GM18517 (cell line): ENCODE measurements around the gene CACNA2D1.
"Not testable (repeated sequence)": the region's sequence is repeated elsewhere in the genome, so short reads cannot be mapped to it uniquely, and the experiment has no call there.

Experiments
- ATAC-seq: cut with Tn5 transposase; IDR thresholded peaks from one replicate; pipeline ENCODE4 v1.9.1; 2021; ENCODE audit warnings: mild to moderate bottlenecking, moderate library complexity; ENCODE audit not compliant: unreplicated experiment

Gene CACNA2D1

DNA sequence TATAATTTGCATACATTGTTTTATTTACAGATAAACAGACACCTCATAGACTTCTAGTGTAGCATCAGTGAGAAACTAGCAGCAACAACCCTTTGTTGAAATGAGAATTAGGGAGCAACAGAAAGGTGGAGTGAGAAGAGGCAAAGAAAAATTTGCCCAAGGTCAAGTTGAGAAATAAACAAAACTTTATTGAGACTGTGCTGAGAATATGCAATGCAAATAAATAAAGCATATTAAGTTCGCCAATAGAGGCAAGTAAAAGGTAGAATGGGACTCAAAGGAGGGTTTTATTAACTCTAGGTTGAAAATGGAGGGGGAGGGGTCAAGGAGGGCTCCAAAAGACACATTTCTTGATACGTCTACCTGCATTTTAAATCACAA lies 49.7 kb downstream of the CACNA2D1 start:
- ATAC-seq, result no peak

DNA sequence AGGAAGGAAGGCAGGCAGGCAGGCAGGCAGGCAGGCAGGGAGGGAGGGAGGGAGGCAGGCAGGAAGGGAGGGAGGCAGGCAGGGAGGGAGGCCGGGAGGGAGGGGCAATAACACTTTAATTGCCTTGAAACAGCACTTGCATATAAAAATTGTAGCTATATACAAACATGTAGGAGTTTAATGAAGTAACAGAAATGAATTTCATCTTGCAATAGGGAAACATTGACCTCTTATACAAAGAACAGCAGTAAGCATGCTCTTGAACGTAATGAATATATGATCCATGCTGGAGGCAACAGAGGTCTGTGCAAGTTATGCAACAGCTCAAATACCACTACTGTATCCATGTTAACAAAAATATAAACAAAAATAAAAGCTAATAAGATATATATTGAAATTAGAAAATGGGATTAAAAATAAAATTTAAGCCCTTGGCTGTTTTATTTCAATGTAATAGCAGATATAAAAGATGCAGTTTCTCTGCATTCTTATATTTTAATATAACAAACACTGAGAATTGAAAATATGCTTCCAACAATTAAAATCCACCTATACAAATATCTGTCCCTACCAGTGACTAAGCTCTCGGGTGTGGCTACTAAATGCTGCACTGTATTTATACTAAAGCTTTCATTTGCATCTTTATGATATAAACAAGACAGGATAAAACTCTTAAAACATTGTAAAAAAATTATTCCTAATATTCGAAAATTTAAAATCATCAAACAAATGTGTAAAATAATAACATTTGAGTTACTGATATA lies 50.3 kb downstream of the CACNA2D1 start:
- ATAC-seq, result no peak

DNA sequence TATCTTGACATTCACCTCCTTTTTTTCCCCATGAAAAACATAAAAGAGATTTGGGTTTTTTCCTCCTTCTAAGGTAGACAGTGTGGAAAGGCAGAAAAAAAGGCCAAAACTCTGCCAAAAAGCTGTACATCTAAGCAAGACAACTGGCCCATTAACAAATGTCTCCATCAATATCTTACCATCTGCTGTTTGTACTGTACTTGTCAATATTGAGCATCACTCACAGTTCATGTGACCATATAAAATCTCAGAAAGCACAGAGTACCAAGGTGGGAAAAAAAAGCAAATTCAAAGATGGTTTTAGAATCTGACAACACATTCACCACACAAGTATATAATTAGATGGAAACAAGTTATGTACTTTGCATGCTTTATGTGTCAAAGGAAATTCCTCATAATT lies 52.6 kb downstream of the CACNA2D1 start:
- no peak for ATAC-seq

DNA sequence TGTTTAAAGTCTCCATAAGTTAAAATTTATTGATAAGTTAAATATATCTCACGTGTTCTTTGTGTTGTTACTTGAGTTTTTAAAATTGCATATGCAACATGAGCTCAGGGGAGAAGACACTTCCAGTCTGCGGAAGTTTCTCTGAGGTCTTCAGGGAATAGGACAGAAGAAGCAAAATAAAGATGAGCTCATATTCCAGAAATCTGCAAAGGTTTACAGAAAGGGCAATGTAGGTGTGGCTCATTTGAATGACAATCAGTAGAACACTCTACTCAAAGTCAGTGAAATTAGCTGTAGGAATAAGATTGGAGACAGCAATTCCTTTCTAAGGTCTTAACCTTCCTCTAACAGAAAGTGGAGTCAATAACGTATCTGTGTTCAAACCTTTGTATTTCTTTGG lies 53.7 kb downstream of the CACNA2D1 start:
- no peak for ATAC-seq

DNA sequence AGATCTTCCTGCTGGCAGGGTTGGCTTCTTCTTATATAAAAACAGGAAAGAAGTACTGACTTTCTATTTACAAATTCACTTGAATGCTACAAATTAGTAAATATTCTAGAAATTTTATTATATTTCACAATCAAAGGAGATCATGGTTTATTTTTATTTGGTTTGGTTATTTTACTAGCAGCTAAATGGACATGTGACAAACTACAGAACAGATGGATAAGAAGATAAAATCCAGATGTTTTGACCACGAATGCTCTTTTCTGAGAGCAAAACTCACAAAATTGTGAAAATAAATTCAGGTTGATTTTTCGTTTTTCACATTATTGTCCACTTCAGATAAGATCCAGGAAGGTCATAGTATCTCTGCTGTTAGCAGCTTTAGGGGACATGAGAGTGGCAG lies 55.4 kb downstream of the CACNA2D1 start:
- ATAC-seq, result no peak

DNA sequence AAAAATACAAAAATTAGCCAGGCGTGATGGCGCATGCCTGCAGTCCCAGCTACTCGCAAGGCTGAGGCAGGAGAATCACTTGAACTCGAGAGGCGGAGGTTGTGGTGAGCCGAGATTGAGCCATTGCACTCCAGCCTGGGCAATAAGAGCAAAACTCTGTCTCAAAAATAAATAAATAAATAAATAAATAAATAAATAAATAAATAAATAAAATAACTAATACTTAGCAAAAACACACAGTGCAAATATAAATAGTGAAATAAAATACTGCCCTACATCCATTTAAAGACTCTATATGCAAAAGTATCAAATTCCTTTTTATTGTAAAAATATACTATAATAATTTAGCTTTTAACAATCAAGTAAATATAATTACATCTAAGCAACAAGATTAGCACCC lies 57.0 kb downstream of the CACNA2D1 start:
- ATAC-seq, result not testable (repeated sequence)

DNA sequence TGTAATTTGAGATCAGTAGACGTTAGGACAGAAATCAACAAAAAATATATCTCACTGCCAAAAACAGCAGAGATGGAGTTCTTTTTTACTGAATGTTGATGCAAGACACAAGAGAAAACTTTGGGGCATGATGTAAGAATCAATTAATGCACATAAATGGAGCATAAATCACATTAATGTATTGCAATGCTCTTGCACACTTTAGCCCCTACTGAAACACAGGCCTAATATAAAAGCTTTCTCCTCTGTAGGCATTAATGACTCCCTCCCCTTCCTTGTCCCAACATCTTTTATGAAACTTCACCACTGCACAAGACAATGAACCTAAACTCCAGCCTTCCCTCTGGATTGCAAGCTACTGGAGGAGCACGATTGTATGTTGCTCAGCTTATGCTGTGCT lies 58.8 kb downstream of the CACNA2D1 start:
- ATAC-seq, result no peak

DNA sequence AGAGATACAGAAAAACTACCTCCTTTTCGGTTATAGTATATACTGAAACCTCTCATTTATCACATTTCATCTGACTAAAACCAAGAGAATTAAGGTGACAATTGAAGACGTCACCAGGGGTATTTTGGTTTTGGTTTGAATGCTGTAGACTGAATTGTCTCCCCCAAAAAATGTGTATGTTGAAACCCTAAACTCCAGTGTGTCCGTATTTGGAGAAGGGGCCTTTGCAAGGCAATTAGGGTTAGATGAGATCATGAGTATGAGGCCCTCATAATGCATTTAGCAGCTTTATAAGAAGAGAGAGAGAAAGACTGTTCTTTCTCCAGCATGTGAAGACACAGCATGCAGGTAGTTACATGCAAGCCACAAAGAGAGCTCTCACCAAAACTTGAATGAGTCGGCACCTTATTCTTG lies 59.5 kb downstream of the CACNA2D1 start:
- ATAC-seq, result no peak

DNA sequence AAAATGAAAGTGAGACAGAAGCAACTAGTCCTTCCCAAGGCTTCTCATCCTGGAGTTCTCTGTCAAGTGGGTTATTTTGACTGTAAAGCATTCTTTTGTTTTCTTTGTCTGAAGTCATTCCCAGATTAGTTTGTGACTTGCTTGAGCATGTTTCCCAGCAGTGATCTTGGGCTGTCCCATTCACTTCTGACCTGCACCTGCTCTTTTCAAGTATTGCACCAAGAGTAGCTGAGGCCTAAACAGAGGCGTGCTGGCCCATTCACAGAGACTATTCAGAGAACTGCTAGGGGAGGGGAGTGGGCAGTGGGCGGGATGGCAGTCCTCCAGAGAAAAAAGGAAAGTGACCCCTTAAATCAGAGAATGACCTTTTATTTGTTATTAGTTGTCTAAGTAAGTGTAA lies 61.3 kb downstream of the CACNA2D1 start:
- no peak for ATAC-seq

DNA sequence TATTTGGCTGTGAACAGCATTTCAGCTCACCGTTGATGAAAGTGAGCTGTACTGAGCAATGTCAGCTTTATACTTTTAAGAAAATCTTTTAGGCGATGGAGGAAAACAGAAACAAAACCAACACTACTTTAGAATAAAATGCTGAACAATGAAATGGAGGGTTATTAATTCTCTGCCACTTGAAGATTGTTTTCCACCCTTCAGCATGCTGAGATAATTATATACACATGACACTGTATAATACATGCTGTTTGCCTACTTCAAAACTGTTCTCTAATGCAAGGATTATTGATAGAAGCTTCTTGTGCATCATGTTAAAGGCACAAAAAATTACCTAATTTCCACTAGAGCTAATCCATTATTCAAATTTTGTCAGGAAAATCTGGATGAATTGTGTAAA lies 66.8 kb downstream of the CACNA2D1 start:
- no peak for ATAC-seq

DNA sequence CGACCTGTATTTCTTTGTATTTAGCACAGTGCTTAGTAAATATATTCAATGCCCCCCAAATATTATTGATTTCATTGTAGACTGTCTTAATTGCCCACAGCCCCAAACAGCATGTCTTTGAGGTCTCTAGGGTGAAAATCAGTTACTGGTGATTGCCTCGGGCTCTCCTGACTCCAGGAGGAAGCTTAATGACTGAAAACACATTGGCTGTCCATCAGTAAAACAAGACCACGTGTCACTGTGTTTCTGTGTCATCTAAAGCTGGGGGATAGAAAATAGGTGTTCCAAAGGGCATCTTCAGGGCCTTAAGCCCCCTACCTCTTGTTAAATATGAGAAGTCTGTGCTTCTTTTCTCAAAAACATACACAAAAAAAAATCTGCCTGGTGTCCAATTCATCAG lies 67.9 kb downstream of the CACNA2D1 start:
- ATAC-seq, result no peak

DNA sequence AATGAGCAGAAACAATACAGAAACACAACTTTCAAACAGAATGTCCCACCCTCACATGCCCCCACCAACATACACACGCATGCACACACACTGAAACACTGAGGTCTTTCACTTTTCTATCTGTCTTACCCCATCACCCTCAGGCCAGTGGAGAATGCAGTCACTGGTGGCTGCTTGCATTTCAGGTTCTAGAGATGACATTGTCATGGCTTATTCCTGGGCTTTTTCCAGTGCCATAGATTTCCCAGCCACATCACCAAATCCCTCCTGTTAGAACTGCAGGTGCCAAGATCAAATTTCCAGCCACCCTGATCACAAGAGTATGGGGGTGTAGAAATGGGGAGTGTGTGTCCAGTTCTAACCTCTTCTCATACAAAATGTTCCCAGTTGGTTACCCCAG lies 68.4 kb downstream of the CACNA2D1 start:
- ATAC-seq, result no peak

DNA sequence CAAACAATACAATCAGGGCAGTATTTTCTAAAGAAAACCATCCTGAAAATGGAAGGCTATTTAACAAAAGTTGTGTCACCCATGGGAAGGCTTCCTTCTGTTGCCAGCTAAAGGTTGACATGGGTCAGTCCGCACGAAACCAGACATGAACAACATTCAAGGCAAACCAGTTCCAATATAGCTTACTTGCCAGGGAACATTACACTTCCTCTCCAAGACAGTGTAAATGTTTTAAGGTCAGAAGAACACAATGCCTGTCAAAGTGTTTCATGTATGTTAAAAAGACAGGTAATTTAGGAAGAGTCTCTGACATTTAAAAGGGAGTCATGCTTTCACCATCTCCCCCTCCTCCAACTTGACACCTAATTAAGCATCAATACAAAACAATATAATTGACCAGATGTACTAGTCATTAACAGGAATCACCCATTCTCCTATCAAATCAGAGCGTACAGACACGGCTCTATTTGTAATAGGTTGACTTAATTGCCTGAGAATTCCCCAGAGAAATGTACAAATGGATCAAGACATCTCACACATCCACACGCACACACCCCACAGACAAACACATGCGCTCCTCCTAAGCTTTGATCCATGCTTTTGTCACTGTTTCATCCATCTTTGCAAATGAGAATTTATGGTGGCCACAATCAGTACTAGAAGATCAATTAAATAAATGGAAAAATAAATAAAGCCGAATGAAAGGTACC lies 69.5 kb downstream of the CACNA2D1 start:
- ATAC-seq, result no peak

DNA sequence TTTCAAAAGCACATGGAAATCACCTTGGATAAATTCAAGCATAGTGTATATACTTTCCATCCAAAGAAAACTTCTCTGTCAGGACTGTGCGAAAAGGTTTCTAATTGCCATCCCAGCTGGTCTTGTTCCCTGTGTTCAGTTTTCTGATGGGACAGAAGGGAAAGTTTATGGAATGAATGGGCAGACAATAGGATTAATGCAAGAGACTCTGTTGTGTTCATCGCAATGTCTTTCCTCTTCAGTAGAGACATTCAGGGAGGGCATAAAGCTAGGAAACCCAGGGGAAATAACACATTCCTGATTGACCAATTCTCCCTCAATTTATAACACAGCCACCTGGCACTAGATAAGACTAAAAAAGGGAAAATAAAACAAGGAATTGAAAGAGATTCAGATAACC lies 78.9 kb downstream of the CACNA2D1 start:
- no peak for ATAC-seq

DNA sequence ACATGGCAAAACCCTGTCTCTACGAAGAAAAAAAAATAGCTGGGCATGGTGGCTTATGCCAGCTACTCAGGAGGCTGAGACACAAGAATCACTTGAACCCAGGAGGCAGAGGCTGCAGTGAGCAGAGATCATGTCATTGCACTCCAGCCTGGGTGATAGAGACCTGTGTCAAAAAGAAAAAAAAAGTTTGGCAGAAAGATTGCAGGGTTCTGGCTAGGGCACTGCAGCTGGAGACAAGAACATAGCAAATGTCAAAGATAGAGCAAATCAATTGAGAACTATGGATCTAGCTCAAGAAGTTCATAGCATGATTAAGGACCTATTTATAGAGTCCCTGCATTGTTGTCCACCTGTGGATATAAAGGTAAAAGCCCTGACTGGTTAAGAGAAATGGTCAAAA lies 79.5 kb downstream of the CACNA2D1 start:
- no peak for ATAC-seq

DNA sequence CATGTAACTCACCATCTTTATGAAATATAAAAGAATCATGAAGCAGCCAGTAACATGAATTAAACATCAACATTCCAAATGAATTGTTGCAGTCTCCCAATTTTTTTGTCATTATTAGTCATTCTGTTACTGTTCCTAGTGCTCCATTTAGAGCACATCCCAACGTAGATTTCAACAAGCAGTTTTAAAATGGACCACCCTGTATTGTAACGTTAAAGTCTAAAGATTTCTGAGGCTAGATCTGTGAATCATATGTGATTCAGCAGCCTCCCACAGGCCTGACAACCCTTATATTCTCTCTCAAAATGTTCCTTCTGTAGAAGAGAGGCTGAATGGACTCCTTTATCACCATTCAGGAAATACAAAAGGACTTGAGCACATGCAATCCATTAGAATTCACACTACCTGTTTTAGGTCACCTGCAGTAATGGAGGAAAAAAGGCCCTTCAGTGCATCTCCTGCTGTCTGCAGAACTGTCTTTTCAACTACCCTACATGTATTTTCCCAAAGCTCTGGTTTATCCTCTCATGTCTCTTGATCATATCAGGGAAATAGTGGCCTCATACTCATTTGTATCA lies 81.4 kb downstream of the CACNA2D1 start:
- no peak for ATAC-seq

DNA sequence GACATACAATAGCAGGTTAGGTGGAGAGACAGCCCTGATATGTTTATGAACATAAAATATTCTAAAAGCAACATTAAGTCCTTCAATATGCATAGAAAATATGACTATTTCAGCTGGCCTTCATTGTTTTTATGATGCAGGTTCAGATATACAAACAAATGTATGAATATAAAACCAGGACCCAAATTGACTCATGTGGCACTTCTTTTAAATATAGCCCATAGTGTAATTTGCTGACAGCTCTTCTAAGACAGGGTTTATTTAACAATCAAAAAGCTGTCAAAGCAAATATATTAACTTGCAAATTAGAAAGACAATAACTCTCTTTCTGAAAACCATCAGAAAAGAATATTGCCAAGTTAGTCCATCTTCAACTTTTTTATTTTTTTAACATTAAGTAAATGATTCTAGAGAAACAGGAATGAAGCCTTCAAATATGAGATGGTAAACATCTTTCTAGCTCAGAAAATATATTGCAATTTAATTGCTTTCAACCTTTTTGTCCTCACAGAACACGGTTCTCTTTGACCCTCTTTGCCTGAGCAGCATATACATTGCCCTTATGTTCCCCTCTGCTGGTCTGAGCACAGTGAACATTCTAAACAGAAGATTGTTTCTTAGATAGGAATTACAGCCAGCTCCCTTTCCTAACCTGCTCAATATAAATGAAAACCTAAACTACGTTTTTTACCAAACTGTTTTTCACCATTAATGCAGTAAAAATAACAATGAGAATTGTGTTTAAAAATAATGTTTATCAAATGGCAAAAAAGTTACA lies 82.8 kb downstream of the CACNA2D1 start:
- no peak for ATAC-seq

DNA sequence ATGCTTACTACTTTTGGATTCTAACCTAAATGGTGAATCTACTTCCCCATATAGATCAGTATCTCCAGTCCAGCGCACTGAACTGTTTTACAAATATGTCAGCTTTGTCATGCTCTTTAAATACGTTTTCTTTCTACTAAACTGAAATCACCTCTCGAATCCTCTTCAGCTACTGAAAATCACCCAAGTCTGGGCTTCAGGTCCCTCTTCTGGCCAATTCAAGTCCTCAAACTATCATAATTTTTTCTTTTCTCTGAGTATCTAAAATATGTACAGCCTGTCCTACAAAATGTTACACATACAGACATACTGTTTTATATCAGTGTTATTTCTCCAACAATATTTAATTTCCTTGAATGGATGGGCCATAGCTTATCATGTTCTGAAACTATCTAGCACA lies 84.2 kb downstream of the CACNA2D1 start:
- ATAC-seq, result no peak

DNA sequence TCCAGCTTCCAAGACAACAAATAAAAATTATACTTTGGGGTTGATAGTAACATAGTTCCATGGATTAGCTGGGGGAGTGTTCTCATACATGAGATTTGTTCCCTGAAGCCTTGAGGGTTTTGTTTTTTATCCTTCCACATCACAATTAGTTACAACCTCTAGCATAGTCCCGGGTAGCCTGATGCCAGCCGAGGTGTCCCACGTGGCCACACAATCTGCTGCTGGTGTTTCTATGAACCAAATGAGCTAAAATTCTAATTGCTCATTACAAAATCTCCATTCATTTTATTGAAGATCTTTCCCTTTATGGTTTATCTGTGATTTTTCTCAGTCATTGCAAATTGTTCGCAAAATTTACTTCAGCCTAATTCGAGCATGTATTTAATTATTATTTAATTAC lies 84.7 kb downstream of the CACNA2D1 start:
- ATAC-seq, result no peak

DNA sequence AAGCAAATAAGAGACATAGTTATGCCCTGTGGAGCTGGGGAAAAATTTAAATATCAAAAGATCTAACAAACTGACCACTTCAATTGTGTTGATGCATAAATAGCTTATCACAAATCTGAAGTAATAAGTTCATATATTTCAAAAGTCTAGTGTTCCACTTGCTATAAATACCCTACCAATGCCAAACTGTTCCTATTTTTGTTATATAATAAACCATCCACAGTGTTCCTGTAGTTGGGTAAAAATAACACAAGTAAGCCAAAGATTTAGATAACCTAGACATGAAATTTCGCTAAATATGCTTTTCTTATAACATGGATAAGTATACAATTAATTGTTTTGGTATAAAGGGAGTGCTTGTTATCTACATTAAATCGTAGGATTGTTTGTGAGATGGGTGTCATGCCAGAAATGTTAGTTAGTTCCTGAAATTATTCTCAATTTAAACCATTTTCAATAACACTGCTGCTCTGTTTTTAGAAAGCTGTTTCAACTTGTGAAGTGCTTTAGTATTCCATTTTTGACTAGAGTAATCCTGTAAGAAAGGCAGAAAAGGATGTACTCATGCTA lies 85.5 kb downstream of the CACNA2D1 start:
- no peak for ATAC-seq

DNA sequence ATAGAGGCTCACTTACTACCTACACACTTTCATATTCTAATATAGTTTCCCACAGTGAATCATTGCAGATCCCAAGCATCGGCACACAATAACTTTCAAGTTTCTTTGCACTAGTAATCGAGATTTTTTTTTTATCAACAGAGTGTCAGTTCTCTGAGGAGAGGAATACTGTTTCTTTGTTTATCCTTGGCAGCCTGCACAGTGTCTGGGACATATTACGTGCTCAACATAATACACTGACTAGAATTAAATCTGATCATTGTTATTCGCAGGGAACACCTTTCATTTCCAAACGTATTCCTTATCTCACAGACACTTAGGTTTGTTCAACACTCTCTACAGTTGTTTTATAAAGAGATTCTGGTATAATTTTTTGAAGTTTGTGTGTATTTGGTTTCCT lies 95.3 kb downstream of the CACNA2D1 start:
- no peak for ATAC-seq
